Ishikawa (cell line): ENCODE data around the gene LTC4S.
A peak's percentile ranks its signal among the peaks of the same experiment; 100 is the strongest.

Source experiments
- CEBPB ChIP-seq: IDR thresholded peaks from 2 replicates; pipeline ENCODE4 v1.6.1; 2012
- CREB1 ChIP-seq: IDR thresholded peaks from 2 replicates; pipeline ENCODE4 v1.6.1; 2012; ENCODE audit warnings: low read depth
- EGR1 ChIP-seq: IDR thresholded peaks from 2 replicates; pipeline ENCODE4 v1.6.1; 2012
- EP300 ChIP-seq: IDR thresholded peaks from 2 replicates; pipeline ENCODE4 v1.6.1; 2012; ENCODE audit warnings: borderline replicate concordance
- FOXM1 ChIP-seq: IDR thresholded peaks from 2 replicates; pipeline ENCODE4 v1.6.1; 2012; ENCODE audit warnings: low read depth, borderline replicate concordance
- MAX ChIP-seq: IDR thresholded peaks from 2 replicates; pipeline ENCODE4 v1.6.1; 2012
- NFIC ChIP-seq: IDR thresholded peaks from 2 replicates; pipeline ENCODE4 v1.6.1; 2012
- RAD21 ChIP-seq: IDR thresholded peaks from 2 replicates; pipeline ENCODE4 v1.6.1; 2012; ENCODE audit warnings: low read depth
- REST ChIP-seq: IDR thresholded peaks from 2 replicates; pipeline ENCODE4 v1.6.1; 2012; ENCODE audit warnings: low read depth, mild to moderate bottlenecking
- TAF1 ChIP-seq: IDR thresholded peaks from 2 replicates; pipeline ENCODE4 v1.6.1; 2012; ENCODE audit warnings: low read depth, mild to moderate bottlenecking
- TCF12 ChIP-seq: IDR thresholded peaks from 2 replicates; pipeline ENCODE4 v1.6.1; 2012; ENCODE audit warnings: low read depth
- TEAD4 ChIP-seq: IDR thresholded peaks from 2 replicates; pipeline ENCODE4 v1.6.1; 2012
- USF1 ChIP-seq: IDR thresholded peaks from 2 replicates; pipeline ENCODE4 v1.6.1; 2012
- YY1 ChIP-seq: IDR thresholded peaks from 2 replicates; pipeline ENCODE4 v1.6.1; 2012; ENCODE audit warnings: low read depth
- ZBTB7A ChIP-seq: IDR thresholded peaks from 2 replicates; pipeline ENCODE4 v1.6.1; 2012; ENCODE audit warnings: low read depth

LTC4S gene

GRCh38 chr5:179821298-179822058 is 27.7 kb downstream of the LTC4S start:
- peak; percentile 72 for TF ChIP-seq MAX
- TF ChIP-seq CEBPB = 0 out of 2 replicates have a peak, but pooled peaks have one; percentile 7
- TF ChIP-seq EGR1 = 0 out of 2 replicates have a peak, but pooled peaks have one; percentile 12
- no peak for TF ChIP-seq ZBTB7A
- TF ChIP-seq EP300 = peak; percentile 36; the same call in 1 of the 2 replicates
- peak; percentile 67; the same call in 1 of the 2 replicates for TF ChIP-seq TAF1
- peak; percentile 53; the same call in 1 of the 2 replicates for TF ChIP-seq YY1
- TF ChIP-seq REST = no peak
- TF ChIP-seq TEAD4 = peak; percentile 3; the same call in 1 of the 2 replicates
- TF ChIP-seq TCF12 = peak; percentile 68
- TF ChIP-seq USF1 = no peak; the same call in none of the 2 replicates
- peak; percentile 87 for TF ChIP-seq NFIC
- peak; percentile 46; the same call in 1 of the 2 replicates for TF ChIP-seq CREB1
- TF ChIP-seq FOXM1 = 0 out of 2 replicates have a peak, but pooled peaks have one; percentile 20
- TF ChIP-seq RAD21 = peak; percentile 1; the same call in 1 of the 2 replicates

- TF ChIP-seq TEAD4 (no peak), TCF12 (no peak), MAX (no peak), FOXM1 (no peak), ZBTB7A (no peak), TAF1 (no peak), YY1 (no peak), RAD21 (no peak), CREB1 (no peak), REST (no peak), EP300 (no peak), CEBPB (no peak), USF1 (no peak), EGR1 (no peak), NFIC (no peak)
Observed at GRCh38 chr5:179822059-179822432, 28.3 kb downstream of the LTC4S start.

GRCh38 chr5:179822444-179822990 is 28.7 kb downstream of the LTC4S start:
- TF ChIP-seq YY1 = no peak
- no peak for TF ChIP-seq REST
- TF ChIP-seq MAX = no peak
- no peak for TF ChIP-seq EGR1
- TF ChIP-seq TEAD4 = no peak
- TF ChIP-seq TCF12 = no peak
- TF ChIP-seq ZBTB7A = no peak
- TF ChIP-seq CEBPB = no peak
- TF ChIP-seq NFIC = no peak
- no peak for TF ChIP-seq FOXM1
- TF ChIP-seq EP300 = no peak
- no peak for TF ChIP-seq RAD21
